Jurkat, Clone E6-1 (cell line): Measurements from ENCODE around the gene CCDC66.
A peak's percentile ranks its signal among the peaks of the same experiment; 100 is the strongest.

ENCODE experiments used
- DNase-seq: peaks from one replicate; pipeline ENCODE4 v3.0.0-alpha.2; 2011; ENCODE audit warnings: low read depth, low spot score
- H3K4me3 ChIP-seq: 2 replicates; pipeline ENCODE4 v1.5.1; 2011; ENCODE audit warnings: mild to moderate bottlenecking, low read length, control low read depth, moderate library complexity

The CCDC66 gene

GRCh38 chr3:56616478-56617006, 59.6 kb downstream of the CCDC66 start:
- H3K4me3 ChIP-seq: no peak overlapping the region
- peak; percentile 53 for DNase-seq

- no peak overlapping the region for H3K4me3 ChIP-seq
- DNase-seq: no peak
These were observed 63.4 kb downstream of the CCDC66 start for GRCh38 chr3:56620371-56620770.

GRCh38 chr3:56621681-56622080, 64.7 kb downstream of the CCDC66 start:
- no peak for DNase-seq
- no peak overlapping the region for H3K4me3 ChIP-seq

- DNase-seq: no peak
- H3K4me3 ChIP-seq: no peak overlapping the region
These were observed 65.4 kb downstream of the CCDC66 start for GRCh38 chr3:56622381-56622780.

GRCh38 chr3:56624725-56625124, 67.8 kb downstream of the CCDC66 start:
- no peak for DNase-seq
- no peak overlapping the region for H3K4me3 ChIP-seq

- DNase-seq: no peak
- no peak overlapping the region for H3K4me3 ChIP-seq
These were observed 72.1 kb downstream of the CCDC66 start for GRCh38 chr3:56629047-56629446.

- no peak for DNase-seq
These were observed 72.5 kb downstream of the CCDC66 start for GRCh38 chr3:56629451-56629850.

GRCh38 chr3:56630966-56631365, 74.0 kb downstream of the CCDC66 start:
- no peak overlapping the region for H3K4me3 ChIP-seq
- no peak for DNase-seq

More at GRCh38 chr3:56629451-56629850, 72.5 kb downstream of the CCDC66 start:
- no peak overlapping the region for H3K4me3 ChIP-seq

- DNase-seq: no peak
- no peak overlapping the region for H3K4me3 ChIP-seq
These were observed 76.2 kb downstream of the CCDC66 start for GRCh38 chr3:56633181-56633580.

GRCh38 chr3:56633602-56634535, 76.9 kb downstream of the CCDC66 start:
- H3K4me3 ChIP-seq: no peak overlapping the region
- DNase-seq: no peak

- no peak for DNase-seq
- H3K4me3 ChIP-seq: no peak overlapping the region
These were observed 88.4 kb downstream of the CCDC66 start for GRCh38 chr3:56645407-56645806.

GRCh38 chr3:56654460-56654859, 97.5 kb downstream of the CCDC66 start:
- no peak for DNase-seq
- no peak overlapping the region for H3K4me3 ChIP-seq

GRCh38 chr3:56655709-56656108, 98.7 kb downstream of the CCDC66 start:
- no peak overlapping the region for H3K4me3 ChIP-seq
- DNase-seq: no peak

- H3K4me3 ChIP-seq: no peak overlapping the region
- DNase-seq: no peak
These were observed 107.8 kb downstream of the CCDC66 start for GRCh38 chr3:56664823-56665222.

- no peak overlapping the region for H3K4me3 ChIP-seq
- no peak for DNase-seq
These were observed 111.1 kb downstream of the CCDC66 start for GRCh38 chr3:56667973-56668579.
